Frontal cortex (tissue), 4 donors: ENCODE results near the gene UBE2K. TPM values are rescaled to one million over a fixed set of nuclear protein-coding genes. Genes with fewer than 3 reads are reported as not detected.
"Not testable (repeated sequence)": the region's sequence is repeated elsewhere in the genome, so short reads cannot be mapped to it uniquely, and the experiment has no call there.

Source experiments
- DNase-seq, 2 donors: peaks; one replicate each; pipeline ENCODE4 v3.0.0; 2012; ENCODE audit warnings: low spot score in 2 of 2
- FAIRE-seq: peaks from 2 replicates; lab custom pipeline; 2012; peaks lifted over from hg19 to GRCh38; lab: Jason Lieb, UNC
- total RNA-seq: library from RNA; depleted of rRNA; stranded (reverse); fragments of >200 nt; gene quantifications from one replicate; pipeline ENCODE4 v1.2.3, GENCODE V29; 2014
- donor health status: control.
- donor health status: control.
- donor health status: control.

Gene UBE2K
- total RNA-seq, 1 donor from 2014 or later: 93.8 TPM

- FAIRE-seq: no peak
- DNase-seq: no peak
These were observed 15.8 kb upstream of the UBE2K start for GRCh38 chr4:39682138-39682537.

- FAIRE-seq (no peak), DNase-seq (no peak)
These were observed 11.9 kb upstream of the UBE2K start for GRCh38 chr4:39685990-39686389.

GRCh38 chr4:39687014-39687413 lies 10.9 kb upstream of the UBE2K start:
- DNase-seq (no peak), FAIRE-seq (no peak)

- FAIRE-seq (peak; percentile 99), DNase-seq (no peak)
These were observed 8.0 kb upstream of the UBE2K start for GRCh38 chr4:39689970-39690369.

GRCh38 chr4:39698424-39699009 lies 581 bp downstream of the UBE2K start:
- DNase-seq: peak in 1 of 2 donors; percentile 32
- no peak for FAIRE-seq

- DNase-seq: no peak
- no peak for FAIRE-seq
These were observed 1.9 kb downstream of the UBE2K start for GRCh38 chr4:39699687-39700409.

GRCh38 chr4:39700554-39700953 lies 2.6 kb downstream of the UBE2K start:
- DNase-seq (no peak), FAIRE-seq (no peak)

- DNase-seq (no peak), FAIRE-seq (no peak)
These were observed 4.8 kb downstream of the UBE2K start for GRCh38 chr4:39702716-39703115.

- FAIRE-seq, DNase-seq: not testable (repeated sequence)
These were observed 6.9 kb downstream of the UBE2K start for GRCh38 chr4:39704789-39705188.

GRCh38 chr4:39706334-39706733 lies 8.4 kb downstream of the UBE2K start:
- FAIRE-seq (no peak), DNase-seq (no peak)

GRCh38 chr4:39706741-39707511 lies 9.0 kb downstream of the UBE2K start:
- FAIRE-seq (no peak), DNase-seq (no peak)

GRCh38 chr4:39710098-39710896 lies 12.4 kb downstream of the UBE2K start:
- FAIRE-seq: no peak
- no peak for DNase-seq

GRCh38 chr4:39712819-39713607 lies 15.1 kb downstream of the UBE2K start:
- DNase-seq (no peak), FAIRE-seq (no peak)

GRCh38 chr4:39713691-39714090 lies 15.8 kb downstream of the UBE2K start:
- FAIRE-seq (no peak), DNase-seq (no peak)

GRCh38 chr4:39714166-39714565 lies 16.2 kb downstream of the UBE2K start:
- DNase-seq (no peak), FAIRE-seq (no peak)

- FAIRE-seq (no peak), DNase-seq (no peak)
These were observed 17.9 kb downstream of the UBE2K start for GRCh38 chr4:39715788-39716187.

- FAIRE-seq: no peak
- DNase-seq: no peak
These were observed 18.4 kb downstream of the UBE2K start for GRCh38 chr4:39716356-39716755.

- not testable (repeated sequence) for FAIRE-seq, DNase-seq
These were observed 19.8 kb downstream of the UBE2K start for GRCh38 chr4:39717743-39718142.
